ENCODE results near the gene QRFP. TPM values are rescaled to one million over a fixed set of nuclear protein-coding genes. Genes with fewer than 3 reads are reported as not detected.

The QRFP gene
- total RNA-seq, 3 donors from 2014 or later = 0.24 to 0.87 TPM; not detected in 1

GRCh38 chr9:130942679-130943078 lies 46.1 kb upstream of the QRFP start:
- intact Hi-C loops (cut with DNase I, micrococcal nuclease) = loop anchor here in 1 of 2 donors (5.0 kb wide), 1 partner anchor 240 kb away; no protein-coding TSS in a partner anchor

GRCh38 chr9:130942084-130942483 lies 45.5 kb upstream of the QRFP start:
- ATAC-seq (no peak), DNase-seq (no peak)
- Histone ChIP-seq H3K4me1 (ENCODE audit: low read depth) (peaks cover 27% of the 10 kb centered on the region), H3K4me3 (no peak overlapping the region), H3K36me3 (ENCODE audit: low read depth) (no peaks in the 10 kb centered on the region), H3K9me3 (no peaks in the 10 kb centered on the region)
- intact Hi-C loops (cut with DNase I, micrococcal nuclease) = loop anchor here in 1 of 2 donors (5.0 kb wide), 1 partner anchor 240 kb away; no protein-coding TSS in a partner anchor
- no peak for TF ChIP-seq CTCF (IDR thresholded peaks at IDR 0.05)

More at GRCh38 chr9:130942679-130943078, 46.1 kb upstream of the QRFP start:
- DNase-seq = no peak
- peaks cover 31% of the 10 kb centered on the region for H3K4me1 ChIP-seq (ENCODE audit: low read depth)
- no peak overlapping the region for H3K4me3 ChIP-seq
- H3K36me3 ChIP-seq (ENCODE audit: low read depth) = no peaks in the 10 kb centered on the region
- no peaks in the 10 kb centered on the region for H3K9me3 ChIP-seq
- no peak for TF ChIP-seq CTCF (IDR thresholded peaks at IDR 0.05)
- ATAC-seq = no peak

GRCh38 chr9:130940693-130941576 lies 44.3 kb upstream of the QRFP start:
- ATAC-seq (peak; percentile 92), DNase-seq (peak; percentile 90 to 95 (median 94))
- no peak overlapping the region for H3K4me3 ChIP-seq
- H3K4me1 ChIP-seq (ENCODE audit: low read depth) = peaks cover 19% of the 10 kb centered on the region
- intact Hi-C loops (cut with DNase I, micrococcal nuclease) = loop anchor here in 1 of 2 donors (5.0 kb wide), 1 partner anchor 239 kb away; no protein-coding TSS in a partner anchor
- no peaks in the 10 kb centered on the region for H3K9me3 ChIP-seq
- TF ChIP-seq CTCF (IDR thresholded peaks at IDR 0.05) = peak; percentile 77
- no peaks in the 10 kb centered on the region for H3K36me3 ChIP-seq (ENCODE audit: low read depth)

- ATAC-seq (peak; percentile 4), DNase-seq (peak in 1 of 3 donors; percentile 55)
- H3K36me3 ChIP-seq (ENCODE audit: low read depth) = no peaks in the 10 kb centered on the region
- intact Hi-C loops (cut with DNase I, micrococcal nuclease) = loop anchor here in 1 of 2 donors (5.0 kb wide), 1 partner anchor 238 kb away; no protein-coding TSS in a partner anchor
- no peaks in the 10 kb centered on the region for H3K9me3 ChIP-seq
- H3K4me3 ChIP-seq = no peak overlapping the region
- H3K4me1 ChIP-seq (ENCODE audit: low read depth) = peaks cover 19% of the 10 kb centered on the region
- no peak for TF ChIP-seq CTCF (IDR thresholded peaks at IDR 0.05)
Measured at GRCh38 chr9:130940027-130940549, 43.5 kb upstream of the QRFP start.

GRCh38 chr9:130939405-130940026 lies 42.9 kb upstream of the QRFP start:
- H3K4me3 ChIP-seq = peak overlapping the region; percentile 11
- DNase-seq = peak in 2 of 3 donors; percentile 34 to 42
- no peaks in the 10 kb centered on the region for H3K9me3 ChIP-seq
- ATAC-seq = peak; percentile 33
- no peak for TF ChIP-seq CTCF (IDR thresholded peaks at IDR 0.05)
- intact Hi-C loops (cut with DNase I, micrococcal nuclease) = loop anchor here in 1 of 2 donors (5.0 kb wide), 1 partner anchor 237 kb away; no protein-coding TSS in a partner anchor
- H3K36me3 ChIP-seq (ENCODE audit: low read depth) = no peaks in the 10 kb centered on the region
- H3K4me1 ChIP-seq (ENCODE audit: low read depth) = peaks cover 19% of the 10 kb centered on the region

Measured in mucosa of descending colon (tissue), 3 donors.